AG09309 (cell line): Measurements from ENCODE around the gene UNC93A.

Experiments used
- DNase-seq: peaks from one replicate; pipeline ENCODE4 v3.0.0-alpha.2; 2010; ENCODE audit warnings: low read depth
- H3K4me3 ChIP-seq: 2 replicates; pipeline ENCODE4 v1.5.1; 2011; ENCODE audit warnings: mild to moderate bottlenecking, low read depth, low read length, moderate library complexity; ENCODE audit not compliant: control insufficient read depth
- CTCF ChIP-seq: IDR thresholded peaks from 2 replicates; pipeline ENCODE4 v1.5.1; 2011; ENCODE audit warnings: mild to moderate bottlenecking, low read depth, low read length, inconsistent platforms; ENCODE audit not compliant: insufficient read depth, control insufficient read depth; ENCODE audit errors: missing control alignments

Gene UNC93A

GRCh38 chr6:167296902-167297301 lies 5.8 kb downstream of the UNC93A start:
- no peak overlapping the region for H3K4me3 ChIP-seq
- no peak for TF ChIP-seq CTCF
- no peak for DNase-seq

GRCh38 chr6:167298127-167298526 lies 7.0 kb downstream of the UNC93A start:
- H3K4me3 ChIP-seq, result no peak overlapping the region
- no peak for TF ChIP-seq CTCF
- DNase-seq, result no peak

- no peak for DNase-seq
- H3K4me3 ChIP-seq, result no peak overlapping the region
- TF ChIP-seq CTCF, result no peak
These were observed 8.7 kb downstream of the UNC93A start for GRCh38 chr6:167299641-167300308.

- TF ChIP-seq CTCF, result no peak
- no peak for DNase-seq
- no peak overlapping the region for H3K4me3 ChIP-seq
These were observed 10.0 kb downstream of the UNC93A start for GRCh38 chr6:167300902-167301777.

GRCh38 chr6:167302074-167302473 lies 11.0 kb downstream of the UNC93A start:
- DNase-seq, result no peak
- TF ChIP-seq CTCF, result no peak
- H3K4me3 ChIP-seq, result no peak overlapping the region

GRCh38 chr6:167302796-167303195 lies 11.7 kb downstream of the UNC93A start:
- no peak for DNase-seq
- TF ChIP-seq CTCF, result no peak
- H3K4me3 ChIP-seq, result no peak overlapping the region
